NCI-H1092 treated with DMSO at 0.1 percent for 48 hours (cell line): ENCODE data around the gene WEE2.
A peak's percentile ranks its signal among the peaks of the same experiment; 100 is the strongest.
"Not testable (repeated sequence)": the region's sequence is repeated elsewhere in the genome, so short reads cannot be mapped to it uniquely, and the experiment has no call there.

ENCODE experiments used
- DNase-seq: peaks from one replicate; lab custom pipeline; 2025; lab: John Stamatoyannopoulos, UW

The WEE2 gene

DNA sequence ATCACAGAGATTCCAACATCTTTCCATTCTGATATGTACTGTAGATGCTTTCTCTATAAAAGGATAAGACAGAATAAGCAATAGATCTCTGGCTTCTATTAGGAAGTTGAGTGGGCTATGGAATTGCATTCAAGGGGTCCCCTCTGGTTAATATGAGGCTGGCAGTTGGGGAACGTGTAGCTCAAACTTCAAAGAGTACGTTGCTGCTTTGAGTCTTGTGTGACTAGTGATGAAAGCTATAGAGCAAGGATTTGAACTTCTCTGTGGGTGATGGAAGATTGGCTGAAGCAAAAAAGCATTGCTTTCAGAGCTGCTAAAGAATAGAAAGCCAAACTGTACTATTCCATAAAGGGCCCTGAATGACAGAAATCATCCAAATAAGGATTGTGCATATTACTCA lies 6.4 kb downstream of the WEE2 start:
- no peak for DNase-seq

GRCh38 chr7:141715018-141715417 lies 6.9 kb downstream of the WEE2 start:
- no peak for DNase-seq

DNA sequence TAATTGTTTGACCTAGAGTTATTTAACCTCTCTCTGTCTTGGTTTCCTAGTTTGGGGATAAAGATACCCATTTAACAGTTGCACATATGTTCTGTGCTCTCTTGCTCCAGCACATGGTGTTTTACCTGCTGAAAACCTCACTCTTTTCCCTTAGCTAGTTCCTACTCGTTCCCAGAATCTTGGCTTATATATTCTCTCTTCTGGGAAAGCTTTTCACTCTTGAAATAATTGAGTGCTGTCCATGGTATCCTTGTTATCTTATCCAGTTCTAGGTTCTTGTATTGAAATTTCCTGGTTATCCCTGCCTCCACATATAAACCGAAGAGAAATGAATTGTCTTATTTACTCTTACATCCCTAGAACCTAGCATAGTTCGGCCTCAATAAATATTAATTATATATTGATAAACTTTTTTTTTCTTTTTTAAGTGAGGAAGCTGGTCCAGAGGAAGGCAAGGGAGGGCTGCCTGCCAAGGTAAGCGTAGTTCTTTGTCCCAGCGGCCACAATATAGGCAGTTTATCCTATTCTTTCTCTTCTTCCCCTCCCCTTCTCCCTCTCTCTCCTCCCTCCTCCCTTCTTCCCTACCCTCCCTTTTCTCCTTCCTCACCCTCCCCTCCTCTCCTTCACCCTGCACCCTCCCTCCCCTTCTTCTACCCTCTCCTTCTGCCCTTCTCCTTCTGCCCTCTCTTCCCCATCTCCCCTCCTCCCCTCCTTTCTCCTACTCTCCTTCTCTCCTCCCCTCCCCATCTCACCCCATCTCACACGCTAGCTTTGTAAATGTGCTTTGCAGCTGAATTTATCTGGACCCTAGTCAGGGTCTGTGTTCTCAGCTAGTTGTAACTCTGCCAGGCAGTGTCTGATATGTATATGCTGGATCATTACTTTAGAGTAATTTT lies 7.9 kb downstream of the WEE2 start:
- DNase-seq, result no peak

GRCh38 chr7:141717450-141717849 lies 9.3 kb downstream of the WEE2 start:
- no peak for DNase-seq

DNA sequence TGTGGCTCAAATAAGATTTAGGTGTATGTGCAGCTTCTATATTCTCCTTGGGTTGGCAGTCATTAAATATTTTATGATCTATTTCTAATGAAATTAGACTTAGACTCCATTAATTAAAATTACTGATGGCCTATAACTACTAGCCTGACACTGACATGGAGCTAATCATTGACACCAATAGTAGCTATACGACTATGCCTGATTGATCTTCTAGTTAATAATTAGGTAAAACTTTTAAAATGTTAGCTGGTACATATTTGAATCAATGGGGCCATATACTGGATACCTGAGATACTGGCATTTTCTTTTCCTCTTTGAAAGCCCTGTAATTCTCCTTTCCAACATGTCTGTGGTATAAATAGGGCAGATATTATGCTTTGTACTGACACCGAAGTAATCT lies 14.4 kb downstream of the WEE2 start:
- no peak for DNase-seq

- no peak for DNase-seq
These were observed 20.9 kb downstream of the WEE2 start for GRCh38 chr7:141729020-141729419.

- DNase-seq, result no peak
These were observed 23.5 kb downstream of the WEE2 start for GRCh38 chr7:141731476-141732149.

GRCh38 chr7:141737118-141737835 lies 29.1 kb downstream of the WEE2 start:
- DNase-seq, result peak; percentile 41

GRCh38 chr7:141737836-141738591 lies 29.9 kb downstream of the WEE2 start, which contains the start of gene SSBP1:
Gene SSBP1, plus strand, starts transcription at chr7:141738358. Its CDS starts 809 bp downstream, at chr7:141739167.
- DNase-seq, result peak; percentile 99

DNA sequence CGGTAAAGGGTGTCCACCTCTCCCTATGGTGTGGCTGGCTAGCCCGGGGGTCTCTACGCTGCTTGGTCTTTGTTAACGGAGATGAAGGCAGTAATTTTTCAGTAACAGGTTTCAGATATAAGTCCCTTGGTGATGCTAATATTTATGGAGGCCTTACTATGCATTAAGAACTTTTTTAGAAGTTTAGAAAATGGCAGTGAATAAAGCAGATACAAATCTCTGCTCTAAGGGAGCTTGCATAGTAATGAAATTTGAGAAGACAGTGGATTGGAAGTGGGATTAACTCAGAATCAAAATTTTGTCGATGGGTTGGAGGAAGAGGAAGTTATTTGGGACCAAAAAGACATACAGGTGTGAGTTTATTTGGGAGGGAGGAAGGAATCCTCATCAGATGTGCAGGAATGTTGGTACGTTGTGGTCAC lies 30.4 kb downstream of the WEE2 start:
- no peak for DNase-seq

DNA sequence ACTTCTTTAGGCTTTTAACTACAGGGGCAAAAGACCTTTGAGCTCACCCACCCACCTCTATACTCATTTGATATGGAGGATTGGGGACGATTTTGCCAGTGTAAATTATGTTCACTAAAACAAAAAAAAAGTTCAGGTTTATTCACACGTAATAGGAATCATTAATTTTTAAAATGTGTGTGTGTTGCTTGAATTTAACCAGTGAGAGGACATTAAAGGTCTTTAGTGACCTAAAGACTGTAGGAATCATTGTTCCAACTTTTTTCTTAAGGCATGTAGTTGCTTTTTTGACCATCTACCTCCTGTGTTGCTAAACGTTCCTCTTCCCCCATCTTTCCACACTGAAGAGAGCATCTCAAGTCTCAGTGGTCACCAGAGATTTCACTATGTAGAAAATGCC lies 31.1 kb downstream of the WEE2 start:
- no peak for DNase-seq

DNA sequence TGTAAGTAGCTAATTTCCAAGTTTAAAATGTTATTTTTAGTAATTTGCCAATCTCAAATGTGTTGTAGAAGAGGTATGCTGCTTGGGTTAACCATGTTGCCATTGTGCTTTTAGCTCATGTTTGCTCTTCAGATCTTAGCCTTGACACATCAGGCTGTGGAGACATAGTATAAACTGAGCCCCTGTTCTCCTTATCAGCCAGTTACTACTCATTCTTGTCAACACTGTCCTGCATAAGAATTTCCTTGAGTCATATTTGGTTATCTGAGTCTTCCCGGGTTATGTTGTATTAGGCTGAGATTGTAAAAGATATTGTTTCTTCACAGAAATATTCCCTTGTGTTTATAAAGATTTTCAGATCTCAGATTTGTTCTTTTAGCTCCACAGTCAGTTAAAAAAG lies 34.1 kb downstream of the WEE2 start:
- DNase-seq, result no peak

- no peak for DNase-seq
These were observed 36.0 kb downstream of the WEE2 start for GRCh38 chr7:141744131-141744530.

DNA sequence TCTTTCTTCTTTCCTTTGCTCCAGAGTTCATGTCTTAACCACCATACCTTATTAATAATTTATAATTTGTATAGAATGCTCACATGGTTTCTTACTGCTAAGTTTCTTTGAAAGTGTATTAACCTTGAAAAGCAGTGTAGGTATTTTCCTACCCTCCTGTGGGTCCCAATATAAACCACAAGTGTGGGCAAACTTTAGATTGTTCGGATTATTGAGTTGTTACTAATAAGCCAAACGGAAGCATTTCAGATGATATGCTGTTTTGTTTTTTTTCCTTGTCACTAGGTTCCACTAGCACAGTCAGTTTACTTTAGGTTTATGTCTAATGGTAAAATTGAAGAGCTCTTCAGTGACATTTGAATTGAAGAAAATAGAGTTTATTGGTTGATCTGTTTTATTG lies 40.2 kb downstream of the WEE2 start:
- no peak for DNase-seq

DNA sequence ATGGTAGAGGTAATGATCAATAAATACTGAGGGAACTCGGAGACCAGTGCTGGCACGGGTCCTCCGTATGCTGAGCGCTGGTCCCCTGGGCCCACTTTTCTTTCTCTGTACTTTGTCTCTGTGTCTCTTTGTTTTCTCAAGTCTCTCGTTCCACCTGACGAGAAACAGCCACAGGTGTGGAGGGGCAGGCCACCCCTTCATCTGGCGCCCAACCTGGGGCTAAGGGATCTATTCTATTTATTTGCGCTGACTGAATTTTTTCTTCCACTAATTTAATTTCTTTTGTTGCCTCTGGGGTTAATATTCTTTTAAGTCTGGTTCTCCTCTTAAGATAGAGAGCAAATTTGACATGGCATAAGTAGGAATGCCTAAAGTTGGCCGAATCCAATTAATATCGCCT lies 43.8 kb downstream of the WEE2 start:
- DNase-seq, result not testable (repeated sequence)

DNA sequence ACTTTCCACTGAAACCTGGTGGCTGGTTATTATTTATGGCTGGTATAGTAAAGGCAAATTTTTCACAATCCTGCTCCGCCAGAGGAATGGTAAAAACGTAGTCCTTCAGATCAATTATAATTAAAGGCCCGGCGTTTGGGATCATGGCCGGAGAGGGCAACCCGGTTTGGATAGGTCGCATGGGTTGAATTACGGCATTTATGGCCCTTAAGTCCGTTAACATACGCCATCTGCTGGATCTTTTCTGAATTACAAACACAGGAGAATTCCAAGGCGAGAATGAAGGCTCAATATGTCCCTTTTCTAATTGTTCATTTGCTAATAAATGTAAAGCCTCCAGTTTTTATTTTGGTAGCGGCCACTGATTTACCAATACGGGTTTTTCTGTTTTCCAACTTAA lies 44.5 kb downstream of the WEE2 start:
- DNase-seq, result no peak

DNA sequence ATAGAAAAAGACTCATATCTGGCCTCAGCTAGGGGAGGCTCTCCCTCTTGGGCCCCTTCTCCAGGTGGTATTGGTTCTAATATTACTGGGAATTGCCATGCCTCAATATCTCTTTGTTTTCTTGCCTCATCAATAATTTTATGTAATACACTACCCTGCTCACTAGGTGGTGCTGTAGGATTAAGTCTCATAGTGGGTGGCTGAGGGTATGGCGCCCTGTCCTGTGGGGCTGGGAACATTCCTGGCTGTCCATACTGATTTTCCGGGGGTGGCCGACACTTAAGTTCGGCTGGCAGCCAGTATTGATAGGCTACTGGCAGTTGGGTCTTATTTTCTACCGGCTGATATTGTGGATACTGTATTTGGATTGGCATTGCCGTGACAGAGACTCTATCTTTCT lies 46.8 kb downstream of the WEE2 start:
- peak; percentile 39 for DNase-seq

- DNase-seq, result no peak
These were observed 55.6 kb downstream of the WEE2 start, which contains the start of gene TAS2R3 for GRCh38 chr7:141763797-141764196. Gene TAS2R3, plus strand, starts transcription at chr7:141764097. Its CDS starts 62 bp downstream, at chr7:141764159.

DNA sequence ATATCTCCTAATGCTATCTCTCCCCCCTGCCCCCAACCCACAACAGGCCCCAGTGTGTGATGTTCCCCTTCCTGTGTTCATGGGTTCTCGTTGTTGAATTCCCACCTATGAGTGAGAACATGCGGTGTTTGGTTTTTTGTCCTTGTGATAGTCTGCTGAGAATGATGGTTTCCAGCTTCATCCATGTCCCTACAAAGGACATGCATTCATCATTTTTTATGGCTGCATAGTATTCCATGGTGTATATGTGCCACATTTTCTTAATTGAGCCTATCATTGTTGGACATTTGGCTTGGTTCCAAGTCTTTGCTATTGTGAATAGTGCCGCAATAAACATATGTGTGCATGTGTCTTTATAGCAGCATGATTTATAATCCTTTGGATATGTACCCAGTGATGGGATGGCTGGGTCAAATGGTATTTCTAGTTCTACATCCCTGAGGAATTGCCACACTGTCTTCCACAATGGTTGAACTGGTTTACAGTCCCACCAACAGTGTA lies 62.0 kb downstream of the WEE2 start:
- DNase-seq, result not testable (repeated sequence)

- no peak for DNase-seq
These were observed 68.2 kb downstream of the WEE2 start, which contains the start of gene TAS2R4 for GRCh38 chr7:141776374-141776773. Gene TAS2R4, plus strand, starts transcription at chr7:141776674. Its CDS starts 1,815 bp downstream, at chr7:141778489.
